Mesenteric fat pad (tissue), 1 donor: ENCODE measurements around the gene TRIM64C. TPM values are rescaled to one million over a fixed set of nuclear protein-coding genes. Genes with fewer than 3 reads are reported as not detected.
"Not testable (repeated sequence)": the region's sequence is repeated elsewhere in the genome, so short reads cannot be mapped to it uniquely, and the experiment has no call there.

ENCODE experiments used
- DNase-seq: peaks from one replicate; pipeline ENCODE4 v3.0.0-alpha.2; 2020; ENCODE audit warnings: low spot score
- long read RNA-seq: library from polyadenylated mRNA; unstranded; transcript quantifications from one replicate; pipeline ENCODE4 v2.0.0, GENCODE V29; 2020
- total RNA-seq: library from RNA; stranded (reverse); fragmentation: NEBNext Ultra II Directional; extraction: Animal tissue kit (Norgen Biotek cat#: 25700); gene quantifications from one replicate; pipeline ENCODE4 v1.2.1, GENCODE V29; 2021
- donor health status: DM: yes; HTN: yes; CAD: no.

The TRIM64C gene
- not detected for total RNA-seq
- long read RNA-seq = 0 reads

- DNase-seq = not testable (repeated sequence)
Measured at GRCh38 chr11:49059012-49059411, at the start of gene TRIM64C. TRIM64C (minus strand) TSS chr11:49059112; CDS start chr11:49059112, 0 bp downstream.

- not testable (repeated sequence) for DNase-seq
Measured at GRCh38 chr11:49102356-49102755, 43.4 kb upstream of the TRIM64C start.

- DNase-seq = not testable (repeated sequence)
Measured at GRCh38 chr11:49069897-49070296, 11.0 kb upstream of the TRIM64C start.

DNA sequence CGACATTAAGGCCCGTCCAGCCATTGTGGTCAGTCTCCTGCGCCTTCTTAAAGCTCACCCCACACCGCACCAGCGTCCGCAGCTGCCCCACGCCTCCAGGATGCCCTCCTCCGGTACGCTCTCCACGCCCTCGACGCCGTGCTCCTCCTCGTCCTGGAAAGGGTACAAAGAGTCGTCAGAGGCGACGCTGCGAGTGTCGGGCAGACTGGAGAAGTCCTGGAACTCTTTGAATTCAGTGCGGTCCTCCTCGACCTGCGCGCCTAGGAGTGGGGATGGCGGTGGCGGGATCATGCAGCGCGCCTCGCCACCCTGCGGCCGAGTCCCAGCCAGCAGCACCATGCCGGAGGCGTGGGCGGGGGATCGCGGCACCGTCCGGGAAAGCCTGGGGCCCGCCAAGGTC, 9.1 kb downstream of the TRIM64C start:
- DNase-seq = not testable (repeated sequence)

DNA sequence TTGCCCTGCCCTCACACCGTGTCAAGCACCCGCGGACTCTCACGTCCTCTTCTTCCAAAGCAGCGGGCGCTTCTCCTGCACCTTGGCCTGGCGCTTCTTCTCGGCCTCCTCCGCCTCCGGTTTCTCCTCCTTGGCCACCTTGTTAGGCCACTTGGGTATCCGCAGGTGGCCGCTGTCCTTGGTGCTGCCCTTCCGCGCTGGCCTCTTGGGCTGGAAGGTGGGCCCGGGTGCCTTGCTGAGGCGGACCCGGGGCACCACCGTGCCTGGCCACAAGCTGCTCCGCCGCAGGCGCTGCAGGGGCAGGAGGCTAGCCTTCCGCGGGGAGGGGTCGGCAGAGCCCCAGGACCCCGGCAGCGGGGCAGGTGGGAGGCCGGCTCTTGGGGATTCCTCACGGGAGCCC, 10.7 kb downstream of the TRIM64C start:
- not testable (repeated sequence) for DNase-seq

DNA sequence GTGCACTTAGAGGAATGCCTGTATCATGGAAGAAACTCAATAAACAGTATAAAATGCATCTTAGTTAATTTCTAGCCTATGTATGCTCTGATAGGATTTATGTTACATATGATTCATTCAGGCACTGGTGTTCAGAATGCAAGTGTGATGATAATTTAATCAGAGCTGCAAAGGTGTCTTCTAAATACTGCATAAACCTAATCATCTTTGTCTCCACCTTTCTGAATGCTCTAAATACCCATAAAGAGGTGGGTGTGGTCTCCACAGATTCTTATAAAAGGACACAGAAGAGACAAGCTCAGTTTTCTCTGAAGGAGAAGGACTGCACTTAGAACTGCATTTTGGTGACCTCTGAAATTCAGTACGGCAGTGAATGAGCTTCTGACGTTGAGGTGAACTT, 30.4 kb downstream of the TRIM64C start, which contains the start of gene TRIM49B:
TRIM49B (plus strand) TSS at position 301 of the 400 bp plus-strand sequence. CDS start 2,777 bp downstream, outside the sequence.
- DNase-seq = not testable (repeated sequence)

Other genes starting within 250 kb of the TRIM64C start
- gene TRIM51G, start 75.2 kb downstream of the TRIM64C start, total RNA-seq = not detected
- gene TRIM49B, start 30.3 kb downstream of the TRIM64C start, total RNA-seq = not detected
- 0.90 TPM for gene FOLH1, start 149.5 kb upstream of the TRIM64C start, total RNA-seq